NCI-H1694 (cell line): Measurements from ENCODE around the gene PNPLA7.
"Not testable (repeated sequence)": the region's sequence is repeated elsewhere in the genome, so short reads cannot be mapped to it uniquely, and the experiment has no call there.

ENCODE experiments used
- DNase-seq: peaks from one replicate; lab custom pipeline; 2025; lab: John Stamatoyannopoulos, UW

Gene PNPLA7

DNA sequence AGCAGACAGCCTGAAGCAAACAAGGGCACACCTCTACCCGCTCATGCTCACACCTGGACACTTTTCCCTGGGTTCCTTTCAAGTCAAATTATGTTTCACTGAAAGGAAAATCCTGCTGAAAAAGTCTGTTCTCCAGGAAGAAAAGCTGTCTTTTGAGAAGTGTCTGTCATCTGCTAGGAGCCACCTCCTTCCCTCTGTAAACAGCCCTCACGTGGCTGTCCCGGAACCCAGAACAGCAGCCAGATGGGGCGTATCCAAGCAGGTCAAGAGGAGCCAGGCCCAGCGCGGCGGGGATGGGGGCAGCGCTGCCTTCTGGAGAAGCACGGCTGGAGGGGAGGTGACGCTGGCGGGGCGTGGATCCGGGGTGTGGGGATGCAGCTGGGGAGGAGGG lies at the start of gene PNPLA7:
PNPLA7 (minus strand) TSS at position 172 of the 391 bp plus-strand sequence. CDS start 205 bp downstream, outside the sequence.
- DNase-seq: peak; percentile 65

DNA sequence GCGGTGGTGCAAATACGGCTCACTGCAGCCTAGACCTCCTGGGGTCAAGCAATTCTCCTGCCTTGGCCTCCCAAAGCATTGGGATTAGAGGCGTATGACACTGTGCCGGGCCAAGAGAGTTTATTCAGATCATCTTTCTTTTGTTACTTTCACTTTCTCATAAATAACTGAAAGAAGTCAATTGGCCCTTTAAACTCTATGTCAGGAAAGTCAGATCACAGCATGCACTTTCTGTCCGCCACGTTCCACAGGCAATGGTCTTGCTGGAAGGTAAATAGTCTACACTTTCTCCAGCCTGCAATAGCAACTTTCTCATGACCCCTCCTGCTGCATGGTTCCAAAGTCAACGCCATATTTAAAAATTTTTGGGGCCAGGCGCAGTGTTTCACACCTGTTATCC lies 48.7 kb upstream of the PNPLA7 start:
- DNase-seq: no peak

DNA sequence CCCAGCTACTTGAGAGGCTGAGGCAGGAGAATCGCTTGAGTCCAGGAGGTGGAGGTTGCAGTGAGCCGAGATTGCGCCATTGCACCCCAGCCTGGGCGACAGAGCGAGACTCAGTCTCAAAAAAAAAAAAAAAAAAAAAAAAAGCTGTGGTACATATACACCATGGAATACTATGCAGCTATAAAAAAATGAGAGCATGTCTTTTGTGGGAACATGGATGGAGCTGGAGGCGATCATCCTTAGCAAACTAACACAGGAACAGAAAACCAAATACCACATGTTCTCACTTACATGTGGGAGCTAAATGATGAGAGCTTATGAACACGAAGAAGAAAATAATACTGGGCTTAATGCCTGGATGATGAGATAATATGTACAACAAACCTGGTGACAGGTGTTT lies 46.4 kb upstream of the PNPLA7 start:
- DNase-seq: not testable (repeated sequence)

DNA sequence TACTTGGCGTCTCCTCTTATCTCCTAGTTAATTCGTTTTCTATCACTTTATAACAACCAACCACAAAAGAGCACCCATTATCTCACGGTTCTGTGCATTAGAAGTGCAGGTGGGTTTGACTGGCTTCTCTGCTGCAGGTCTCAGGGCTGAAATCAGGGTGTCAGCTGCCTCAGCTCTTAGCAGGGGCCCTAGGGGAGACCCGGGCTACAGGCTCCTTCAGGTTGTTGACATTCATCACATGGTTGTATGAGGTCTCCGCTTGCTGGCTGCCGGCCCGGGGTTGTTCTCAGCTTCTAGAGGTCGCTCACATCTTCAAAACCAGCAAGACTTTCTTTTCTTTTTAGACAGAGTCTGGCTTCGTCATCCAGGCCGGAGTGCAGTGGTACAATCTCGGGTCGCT lies 43.0 kb upstream of the PNPLA7 start:
- no peak for DNase-seq

DNA sequence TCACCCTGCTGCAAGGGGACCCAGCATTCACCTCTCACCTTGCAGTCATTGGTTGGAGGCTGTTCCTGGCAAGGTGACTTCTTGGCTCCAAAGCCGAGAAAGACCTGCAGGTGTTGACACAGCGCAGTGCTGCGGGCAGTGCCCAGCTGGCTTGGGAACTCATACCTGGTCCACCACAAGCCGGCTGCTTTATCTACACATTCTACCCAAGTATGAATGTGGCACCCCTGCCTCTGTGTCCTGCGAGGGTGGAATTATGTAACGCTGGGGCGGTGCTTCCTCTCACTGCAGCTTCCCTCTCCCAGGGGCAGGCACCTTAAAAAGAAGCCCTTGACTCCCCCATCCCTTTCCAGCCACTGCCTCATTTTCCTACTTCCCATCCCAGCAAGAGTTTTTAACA lies 42.6 kb upstream of the PNPLA7 start:
- DNase-seq: no peak

DNA sequence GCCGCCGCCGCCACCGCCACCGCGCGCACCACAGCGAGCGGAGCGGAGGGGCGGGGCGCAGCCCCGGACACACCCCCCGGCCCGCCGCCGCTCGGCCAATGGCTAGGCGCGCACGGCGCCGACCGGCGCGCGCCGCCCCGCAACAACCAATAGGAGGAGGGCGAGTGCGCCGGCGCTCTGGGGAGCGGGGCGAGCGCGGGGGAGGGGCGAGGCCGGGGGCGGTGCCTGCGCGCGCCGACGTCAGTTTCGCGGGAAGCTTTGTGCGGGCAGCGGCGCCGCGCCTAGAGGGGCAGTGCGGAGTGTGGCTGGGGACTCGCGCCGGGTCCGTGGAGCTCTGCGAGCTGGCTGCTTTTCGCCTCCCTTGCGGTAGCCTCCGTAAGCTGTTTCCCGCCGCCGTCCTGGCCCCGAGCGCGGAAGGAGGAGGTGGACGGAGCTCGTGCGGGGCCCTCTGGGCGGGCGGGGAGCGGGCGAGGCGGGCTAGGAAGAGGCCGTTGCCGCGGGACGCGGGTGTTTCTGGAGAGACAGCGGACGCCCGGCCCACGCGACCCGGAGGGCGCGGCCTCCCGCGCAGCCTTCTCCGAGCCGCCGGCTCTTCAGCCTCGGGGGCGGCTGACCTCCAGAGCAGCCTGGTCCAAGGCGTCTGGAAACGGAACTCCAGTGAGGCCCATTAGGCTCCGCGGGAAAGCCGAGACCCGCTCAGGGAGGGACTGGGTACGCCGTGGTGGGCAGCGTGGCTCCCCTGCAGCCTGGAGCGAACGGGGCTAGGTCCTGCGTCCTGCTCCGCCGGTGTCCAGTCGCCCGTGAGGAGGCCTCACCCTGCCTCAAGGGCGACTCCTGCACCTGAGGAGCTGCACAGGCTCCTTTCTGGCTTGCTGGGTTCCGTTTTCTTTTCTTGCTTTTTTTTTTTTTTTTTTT lies 40.5 kb upstream of the PNPLA7 start, which contains the start of gene ZMYND19:
ZMYND19 (minus strand) TSS at position 44 of the 915 bp plus-strand sequence. CDS start 249 bp downstream, outside the sequence.
- DNase-seq: peak; percentile 19

DNA sequence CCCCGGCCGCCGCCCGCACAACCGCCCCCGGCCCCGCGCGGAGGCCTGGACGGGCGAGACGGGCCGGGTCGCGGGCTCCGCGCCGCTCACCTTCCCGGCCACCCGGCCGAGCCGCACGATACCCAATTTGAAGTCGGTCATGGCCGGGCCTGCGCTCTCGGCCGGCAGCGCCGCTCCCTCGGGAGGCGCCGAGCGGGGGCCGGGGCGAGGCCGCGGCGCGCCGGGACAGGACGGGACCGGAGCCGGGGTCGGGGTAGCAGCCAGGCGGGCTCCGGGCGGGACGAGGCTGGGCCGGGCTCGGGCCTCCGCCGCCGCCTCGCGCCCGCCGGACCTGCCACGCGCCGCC lies 39.9 kb upstream of the PNPLA7 start:
- no peak for DNase-seq

DNA sequence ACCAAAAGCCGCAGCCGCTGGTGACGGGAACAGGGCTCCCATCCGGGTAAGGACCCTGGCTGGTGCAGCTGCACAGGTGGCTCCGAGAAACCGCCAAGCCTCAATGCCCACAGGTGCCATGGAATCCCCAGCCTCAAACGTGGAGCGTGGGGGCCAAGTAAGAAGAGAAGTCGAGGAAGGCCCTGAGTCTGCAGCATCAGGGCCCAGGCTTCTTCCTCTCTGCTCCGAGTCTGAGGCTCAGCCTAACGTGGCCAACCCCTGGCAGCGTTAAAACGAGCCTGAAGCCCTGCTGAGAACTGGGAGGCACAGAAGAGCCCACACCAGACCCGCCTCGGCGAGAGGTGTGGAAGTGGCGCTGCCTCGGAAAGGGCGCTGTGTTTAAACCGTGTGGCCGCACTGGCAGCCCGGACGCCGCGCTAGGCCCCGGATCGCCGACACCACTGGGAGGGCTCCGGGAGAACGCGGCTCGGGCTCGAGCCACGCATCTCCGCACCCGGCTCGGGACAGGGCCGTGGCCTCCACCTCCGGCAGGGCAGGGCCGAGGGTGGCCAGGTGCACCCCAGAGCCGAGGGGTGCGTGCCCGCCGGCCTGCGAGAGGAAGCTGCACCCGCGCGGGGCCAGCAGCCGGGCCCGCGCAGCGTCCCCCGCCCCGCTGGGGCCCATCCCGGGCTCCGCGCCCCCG lies 39.4 kb upstream of the PNPLA7 start:
- no peak for DNase-seq

DNA sequence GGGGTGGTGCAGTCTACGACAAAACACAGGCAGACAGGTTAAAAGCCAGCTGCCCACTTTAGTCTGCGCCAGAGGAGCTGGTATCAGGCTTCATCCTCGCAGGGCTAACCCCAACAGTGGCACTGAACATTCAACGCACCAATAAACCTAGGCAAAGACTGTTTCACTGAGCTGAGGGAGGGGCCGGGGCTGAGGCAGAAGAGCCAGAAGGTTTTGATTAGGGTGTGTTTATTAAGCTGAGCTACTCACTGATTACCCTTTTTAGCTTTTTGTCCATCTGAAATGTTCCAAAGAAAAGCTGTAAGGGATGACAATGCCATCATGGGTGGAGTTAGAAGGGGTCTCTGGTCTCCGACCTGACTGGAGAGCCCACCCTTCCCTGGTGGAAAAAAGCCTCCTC lies 38.7 kb upstream of the PNPLA7 start:
- no peak for DNase-seq

DNA sequence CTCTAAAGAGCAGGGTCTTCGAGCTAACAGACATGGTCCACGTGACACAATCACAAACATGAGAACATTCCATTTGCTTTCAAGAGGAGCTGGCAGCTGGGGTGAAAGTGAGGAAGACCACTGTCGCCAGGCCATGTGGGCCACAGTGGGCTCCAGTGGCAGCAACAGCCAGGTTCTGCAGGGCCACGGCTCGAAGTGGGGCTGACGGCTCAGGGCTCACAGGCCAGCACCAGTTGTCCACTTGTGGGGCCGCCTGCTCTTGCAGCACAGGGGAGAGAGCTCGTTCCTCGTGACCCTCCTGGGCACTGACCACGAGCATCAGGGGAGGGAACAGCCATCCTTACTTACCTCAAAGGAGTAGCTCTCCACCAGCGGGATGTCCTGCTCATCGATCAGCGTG lies 38.1 kb upstream of the PNPLA7 start:
- DNase-seq: no peak

DNA sequence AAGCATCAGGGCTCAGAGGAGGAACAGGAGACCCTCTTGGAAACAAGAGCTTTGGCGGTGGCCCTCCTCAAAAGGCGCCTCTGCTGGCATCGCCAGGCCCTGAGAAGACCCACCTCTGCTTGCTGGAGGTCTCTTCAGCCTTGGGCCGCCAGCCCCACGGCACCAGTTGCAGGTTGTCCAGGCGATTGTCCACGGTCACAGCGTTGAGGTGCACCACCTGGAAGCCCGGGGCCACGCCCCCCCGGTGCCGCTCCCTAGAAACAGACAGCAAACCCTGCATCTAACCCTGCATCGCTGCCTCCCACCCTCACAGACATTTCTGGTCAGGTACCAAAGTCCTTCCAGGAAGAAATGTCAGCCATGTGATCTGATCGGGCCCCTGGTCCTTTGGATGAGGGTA lies 36.7 kb upstream of the PNPLA7 start:
- DNase-seq: no peak

DNA sequence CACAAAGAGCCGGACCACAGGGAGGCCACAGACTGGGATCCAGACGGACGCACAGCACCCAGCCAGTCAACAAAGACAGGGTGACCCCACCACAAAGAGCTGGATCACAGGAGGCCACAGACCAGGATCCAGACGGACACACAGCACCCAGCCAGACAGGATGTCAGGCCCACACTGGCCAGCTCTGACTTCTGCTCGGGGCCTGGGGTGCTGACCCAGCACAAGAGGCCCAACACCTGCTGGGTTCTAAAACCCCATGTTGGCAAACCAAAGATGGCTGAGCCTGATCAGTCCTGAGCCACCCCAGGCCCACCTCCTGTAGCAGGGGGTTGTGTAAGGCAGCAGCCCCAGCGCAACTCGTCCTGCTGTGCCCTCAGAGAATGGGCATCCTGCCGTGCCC lies 33.8 kb upstream of the PNPLA7 start:
- DNase-seq: no peak

DNA sequence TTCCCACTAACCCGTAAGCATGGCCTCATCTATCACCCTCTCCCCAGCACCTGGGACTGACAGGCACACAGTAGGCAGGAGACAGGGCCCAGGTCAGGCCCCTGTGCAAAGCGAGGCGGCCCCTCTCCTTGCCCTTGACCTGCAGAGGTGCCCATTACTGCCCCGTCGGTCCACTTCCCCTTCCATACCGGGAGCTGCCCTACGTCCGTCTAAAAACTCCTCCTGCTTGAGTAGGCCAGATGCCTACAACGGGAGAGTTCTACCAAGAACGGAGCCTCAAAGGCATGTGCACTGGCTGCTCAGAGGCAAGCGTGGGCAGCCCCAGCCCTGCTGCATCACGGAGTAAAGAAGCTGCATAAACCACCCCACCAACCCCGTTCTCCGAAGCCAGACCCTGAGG lies 33.1 kb upstream of the PNPLA7 start:
- no peak for DNase-seq

DNA sequence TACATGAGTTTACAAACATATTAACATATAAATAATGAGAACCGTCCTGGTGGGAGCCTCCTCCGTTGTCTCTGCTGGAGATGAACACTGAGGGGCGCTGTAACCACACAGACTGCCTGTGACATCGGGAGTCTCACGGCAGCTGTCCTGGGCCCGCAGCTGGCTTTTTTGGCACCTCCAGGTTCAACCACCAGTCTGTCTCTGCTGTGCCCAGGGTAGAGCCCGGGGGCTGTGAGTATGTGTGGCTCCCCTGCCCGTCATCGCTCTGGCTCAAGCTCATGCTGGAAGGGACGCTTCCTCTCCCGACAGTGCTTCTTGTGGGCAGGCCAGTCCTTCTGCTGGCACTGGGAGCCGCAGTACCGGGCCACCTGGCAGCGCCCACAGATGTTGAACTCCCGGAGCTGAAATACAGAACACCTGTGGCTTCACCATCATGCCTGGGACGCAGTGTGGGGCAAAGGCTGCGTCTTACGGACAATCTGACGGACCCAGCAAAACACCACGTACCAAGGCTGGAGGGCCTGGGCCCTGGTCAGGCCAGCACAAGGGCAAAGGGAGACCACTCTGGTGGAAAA lies 32.2 kb upstream of the PNPLA7 start:
- peak; percentile 35 for DNase-seq

DNA sequence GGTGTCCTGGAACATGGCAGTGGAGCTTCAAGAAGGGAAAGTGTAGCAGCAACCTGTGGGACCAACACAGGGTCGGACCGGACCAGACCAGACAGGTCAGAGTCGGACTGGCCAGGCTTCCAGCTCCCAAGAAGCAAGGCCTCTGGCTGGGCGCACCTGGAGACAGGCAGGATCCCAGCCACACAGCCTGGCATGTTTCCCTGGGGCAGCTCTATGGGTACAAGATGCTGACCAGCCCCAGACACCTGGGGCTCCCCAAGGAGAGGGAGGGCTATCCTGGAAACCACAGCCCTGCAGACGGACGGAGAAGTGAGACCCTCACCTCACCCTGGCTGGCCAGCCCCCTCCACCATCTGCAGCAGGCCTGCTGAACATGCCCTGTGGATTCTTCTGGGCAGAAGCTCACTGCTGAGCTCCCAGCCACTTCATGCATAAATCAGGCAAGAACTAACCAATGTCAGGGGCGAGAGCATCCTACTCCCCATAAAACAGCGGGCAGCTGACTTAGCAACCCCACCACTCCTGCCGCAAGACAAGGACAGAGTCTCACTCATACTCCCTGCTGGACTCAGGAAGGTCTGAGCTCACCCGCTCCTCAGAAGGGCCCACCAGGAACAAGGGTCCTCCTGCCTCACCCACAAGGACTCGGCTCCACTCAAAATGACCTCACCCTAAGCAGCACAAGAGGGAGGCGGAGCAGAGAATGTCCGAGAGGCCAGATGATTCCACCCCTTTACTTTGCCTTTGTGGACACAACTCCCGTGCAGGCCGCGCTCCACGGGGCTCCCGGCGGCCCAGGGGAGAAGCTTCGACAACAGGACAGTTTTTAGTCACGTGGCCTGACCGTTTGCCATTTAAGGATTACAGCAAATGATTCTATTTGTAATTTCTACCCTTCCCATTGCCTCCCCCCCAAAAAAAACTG lies 31.4 kb upstream of the PNPLA7 start:
- DNase-seq: no peak

DNA sequence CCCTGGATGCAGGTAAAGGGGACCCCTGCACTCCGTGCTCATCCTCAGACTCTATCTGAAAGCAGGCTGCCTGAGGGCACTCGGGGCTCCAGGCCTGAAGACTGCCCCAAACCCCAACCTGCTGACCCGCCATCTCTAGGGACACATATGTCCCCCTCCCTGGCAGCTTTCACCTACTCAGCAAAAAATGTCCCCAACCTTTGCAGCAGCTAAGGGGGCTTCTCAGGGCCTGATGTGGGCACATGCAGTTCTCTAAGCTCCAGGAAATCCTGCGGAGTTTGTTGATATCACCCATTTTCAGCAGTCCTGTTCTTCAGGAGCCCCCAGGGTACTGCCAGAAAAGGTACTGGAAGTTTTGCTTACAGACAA lies 30.7 kb upstream of the PNPLA7 start:
- DNase-seq: no peak

DNA sequence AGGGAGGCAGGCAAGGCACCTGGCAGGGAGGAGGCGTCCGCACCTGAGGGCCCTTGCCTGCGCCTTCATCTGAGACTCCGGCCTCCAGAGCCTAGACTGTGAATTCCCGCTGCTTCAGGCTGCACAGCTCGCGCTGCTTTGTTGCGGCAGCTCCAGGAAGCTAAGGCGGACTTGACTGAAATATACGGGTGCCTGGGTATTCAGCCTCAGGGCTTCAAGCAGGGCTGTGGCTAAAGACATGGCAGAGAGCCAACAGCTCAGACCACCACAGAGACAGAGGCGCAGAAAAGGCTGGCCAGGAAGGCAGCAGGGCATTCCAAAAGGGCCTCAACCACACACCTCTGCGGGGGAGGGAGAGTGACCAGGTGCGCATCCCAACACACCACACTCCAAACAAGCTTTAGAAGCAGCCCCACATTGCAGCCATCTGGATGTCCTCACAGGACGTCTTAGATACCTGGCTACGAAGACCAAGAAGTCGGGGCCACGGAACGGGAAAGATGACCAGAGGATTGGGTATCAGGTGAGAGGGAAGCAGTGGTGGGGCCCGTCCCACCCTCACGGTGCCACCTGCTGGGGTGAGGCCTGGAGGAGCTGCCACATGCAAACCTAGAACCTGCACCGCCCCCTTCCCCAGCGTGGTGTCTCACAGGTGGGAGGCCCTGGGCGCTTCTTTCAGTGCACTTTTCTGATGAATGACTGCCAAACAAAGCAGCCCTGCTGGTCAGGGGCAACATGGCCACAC lies 30.2 kb upstream of the PNPLA7 start:
- DNase-seq: no peak

DNA sequence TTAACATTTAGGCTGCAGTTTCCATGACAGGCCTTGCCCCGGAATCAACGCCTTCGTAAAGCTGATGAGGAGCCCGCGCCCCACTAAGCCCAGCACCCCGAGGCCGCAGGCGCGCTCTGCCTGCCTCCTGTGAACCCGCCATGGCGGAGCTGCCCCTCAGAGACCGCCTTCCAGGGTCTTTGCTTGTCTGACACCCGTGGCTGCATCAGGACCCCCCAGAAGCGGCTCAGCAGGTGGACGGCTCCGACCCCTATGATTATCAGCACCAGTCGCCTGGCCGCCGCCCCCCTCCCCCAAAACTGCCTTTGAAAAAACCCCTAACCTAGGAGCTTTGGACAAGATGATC lies 29.0 kb upstream of the PNPLA7 start:
- DNase-seq: no peak

DNA sequence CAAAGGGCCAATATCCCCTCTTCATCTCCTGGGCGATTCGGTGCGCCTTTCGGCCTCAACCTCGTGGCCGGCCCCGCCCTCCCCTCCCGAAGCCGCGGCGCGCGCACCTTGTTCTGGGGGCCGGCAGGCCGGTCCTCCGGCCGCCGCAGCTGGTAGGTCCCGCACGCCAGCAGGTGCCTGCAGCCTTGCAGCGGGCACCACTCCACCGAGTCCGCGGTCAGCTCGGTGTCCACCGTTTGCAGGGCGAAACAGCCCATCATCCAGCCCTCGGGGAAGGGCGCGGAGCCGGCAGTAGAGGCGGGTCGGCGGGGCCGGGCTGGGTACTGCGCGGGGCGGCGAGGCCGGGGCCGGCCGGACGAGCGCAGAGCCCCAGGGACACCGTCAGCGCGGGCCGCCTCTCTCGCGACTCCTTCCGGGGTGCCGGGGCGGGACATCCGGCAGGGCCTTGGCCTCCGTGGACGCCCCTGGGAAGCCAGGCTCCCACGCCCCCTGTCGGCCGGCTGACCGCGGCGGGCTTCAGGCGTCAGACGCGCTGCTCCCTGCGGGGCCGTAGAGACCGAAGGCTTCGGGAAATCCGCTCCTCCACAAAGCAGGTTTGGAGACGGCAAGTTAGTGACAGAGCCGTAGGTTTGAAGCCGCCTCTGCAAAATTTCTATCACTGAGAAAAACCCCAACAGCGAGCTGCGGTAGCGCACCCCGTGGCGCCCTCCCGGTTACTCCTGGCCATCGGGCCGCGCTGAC lies 28.5 kb upstream of the PNPLA7 start, which contains the start of gene DPH7:
DPH7 (minus strand) TSS at position 408 of the 741 bp plus-strand sequence; CDS start at position 260, 148 bp downstream.
- peak; percentile 79 for DNase-seq

DNA sequence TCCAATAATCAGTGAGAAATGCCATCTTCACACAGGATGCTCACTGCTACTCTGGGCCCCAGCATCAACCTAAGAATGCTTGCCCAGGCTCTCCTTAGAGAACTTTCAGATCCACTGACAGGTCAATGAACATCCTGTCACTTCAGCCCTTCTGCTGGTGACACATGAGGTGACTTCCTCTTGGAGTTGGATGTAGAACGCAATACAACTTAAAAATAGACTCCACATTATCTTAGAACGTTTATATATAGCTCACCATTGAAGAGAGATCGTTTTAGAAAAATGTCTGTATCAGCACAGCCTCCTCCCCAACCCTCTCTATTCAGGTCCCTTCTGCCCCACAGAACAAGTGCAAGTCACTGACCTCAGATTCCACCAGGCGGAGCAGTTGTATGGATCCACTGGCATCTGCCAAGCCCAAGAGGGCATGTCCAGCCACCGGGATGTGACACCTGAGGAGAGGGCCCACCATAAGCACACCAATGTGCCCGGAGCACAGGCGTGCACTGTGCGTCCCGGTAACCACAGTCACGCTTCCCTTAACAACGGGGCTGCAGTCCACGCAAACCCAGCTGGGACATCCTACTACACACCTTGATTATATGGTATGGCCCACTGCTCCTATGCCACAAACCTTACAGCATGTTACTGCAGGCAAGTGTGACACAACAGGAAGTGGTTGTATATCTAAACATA lies 25.7 kb upstream of the PNPLA7 start:
- no peak for DNase-seq
